GM12864 (cell line): Measurements from ENCODE around the gene ZNF414.
A peak's percentile ranks its signal among the peaks of the same experiment; 100 is the strongest.
"Not testable (repeated sequence)": the region's sequence is repeated elsewhere in the genome, so short reads cannot be mapped to it uniquely, and the experiment has no call there.

ENCODE experiments used
- DNase-seq: peaks from one replicate; pipeline ENCODE4 v3.0.0-alpha.2; 2011; ENCODE audit warnings: low read depth
- H3K4me3 ChIP-seq: 2 replicates; pipeline ENCODE4 v1.5.1; 2011; ENCODE audit warnings: mild to moderate bottlenecking, low read depth, low read length, control low read depth
- CTCF ChIP-seq: IDR thresholded peaks from 2 replicates; pipeline ENCODE4 v1.5.1; 2011; ENCODE audit warnings: low read depth, mild to moderate bottlenecking, moderate library complexity, low read length, control low read depth, inconsistent platforms; ENCODE audit errors: missing control alignments

The ZNF414 gene

GRCh38 chr19:8513687-8514504 lies at the start of gene ZNF414:
ZNF414 (minus strand) TSS chr19:8514167; CDS start chr19:8514046, 121 bp downstream.
- peak within 1 kb of the TSS; percentile 72 for H3K4me3 ChIP-seq
- no peak for TF ChIP-seq CTCF
- DNase-seq: peak; percentile 76

GRCh38 chr19:8561075-8561764 lies 47.3 kb upstream of the ZNF414 start:
- no peak for TF ChIP-seq CTCF
- no peak for DNase-seq

GRCh38 chr19:8558325-8558724 lies 44.4 kb upstream of the ZNF414 start:
- H3K4me3 ChIP-seq: no peak overlapping the region
- no peak for TF ChIP-seq CTCF
- no peak for DNase-seq

More at GRCh38 chr19:8561075-8561764, 47.3 kb upstream of the ZNF414 start:
- H3K4me3 ChIP-seq: no peak overlapping the region

GRCh38 chr19:8557642-8558238 lies 43.8 kb upstream of the ZNF414 start:
- TF ChIP-seq CTCF: no peak
- DNase-seq: no peak
- no peak overlapping the region for H3K4me3 ChIP-seq

- DNase-seq, H3K4me3 ChIP-seq: not testable (repeated sequence)
Measured at GRCh38 chr19:8553729-8554128, 39.8 kb upstream of the ZNF414 start.

- TF ChIP-seq CTCF: no peak
- DNase-seq: no peak
- no peak overlapping the region for H3K4me3 ChIP-seq
Measured at GRCh38 chr19:8552810-8553209, 38.8 kb upstream of the ZNF414 start.

GRCh38 chr19:8550070-8550469 lies 36.1 kb upstream of the ZNF414 start:
- no peak overlapping the region for H3K4me3 ChIP-seq
- no peak for TF ChIP-seq CTCF
- no peak for DNase-seq
